ENCODE results near the gene FAAP100.

FAAP100 gene

GRCh38 chr17:81545160-81545949, 6.8 kb downstream of the FAAP100 start:
- DNase-seq = no peak
- H3K4me3 ChIP-seq (ENCODE audit: low read depth, low read length) = no peak overlapping the region
- no peaks in the 10 kb centered on the region for H3K27me3 ChIP-seq (replicated peaks)
- no peak overlapping the region for H3K27ac ChIP-seq
- in situ Hi-C loops (cut with HindIII; ENCODE audit: low pct_ligation_motif_present, low sequenced_read_pairs) = no loop called here
- no peak for TF ChIP-seq CTCF (IDR thresholded peaks at IDR 0.05; ENCODE audit: low read depth, low read length, missing control alignments)
- H3K36me3 ChIP-seq (replicated peaks) = peaks cover 57% of the 10 kb centered on the region

GRCh38 chr17:81544281-81544974, 7.7 kb downstream of the FAAP100 start:
- DNase-seq = no peak
- no peak overlapping the region for H3K4me3 ChIP-seq (ENCODE audit: low read depth, low read length)
- H3K27me3 ChIP-seq (replicated peaks) = no peaks in the 10 kb centered on the region
- peaks cover 64% of the 10 kb centered on the region for H3K36me3 ChIP-seq (replicated peaks)
- in situ Hi-C loops (cut with HindIII; ENCODE audit: low pct_ligation_motif_present, low sequenced_read_pairs) = no loop called here
- TF ChIP-seq CTCF (IDR thresholded peaks at IDR 0.05; ENCODE audit: low read depth, low read length, missing control alignments) = no peak
- H3K27ac ChIP-seq = no peak overlapping the region

- no peak overlapping the region for H3K4me3 ChIP-seq (ENCODE audit: low read depth, low read length)
- no peak for TF ChIP-seq CTCF (IDR thresholded peaks at IDR 0.05; ENCODE audit: low read depth, low read length, missing control alignments)
- H3K36me3 ChIP-seq (replicated peaks) = peaks cover 59% of the 10 kb centered on the region
- in situ Hi-C loops (cut with HindIII; ENCODE audit: low pct_ligation_motif_present, low sequenced_read_pairs) = no loop called here
- H3K27ac ChIP-seq = no peak overlapping the region
- DNase-seq = no peak
- no peaks in the 10 kb centered on the region for H3K27me3 ChIP-seq (replicated peaks)
These were observed 8.4 kb downstream of the FAAP100 start for GRCh38 chr17:81543756-81544155.

GRCh38 chr17:81543339-81543675, 8.8 kb downstream of the FAAP100 start:
- no peaks in the 10 kb centered on the region for H3K27me3 ChIP-seq (replicated peaks)
- peaks cover 59% of the 10 kb centered on the region for H3K36me3 ChIP-seq (replicated peaks)
- no peak for TF ChIP-seq CTCF (IDR thresholded peaks at IDR 0.05; ENCODE audit: low read depth, low read length, missing control alignments)
- no peak overlapping the region for H3K4me3 ChIP-seq (ENCODE audit: low read depth, low read length)
- no peak for DNase-seq
- H3K27ac ChIP-seq = no peak overlapping the region
- in situ Hi-C loops (cut with HindIII; ENCODE audit: low pct_ligation_motif_present, low sequenced_read_pairs) = no loop called here

GRCh38 chr17:81542431-81543338, 9.5 kb downstream of the FAAP100 start:
- in situ Hi-C loops (cut with HindIII; ENCODE audit: low pct_ligation_motif_present, low sequenced_read_pairs) = no loop called here
- no peak for TF ChIP-seq CTCF (IDR thresholded peaks at IDR 0.05; ENCODE audit: low read depth, low read length, missing control alignments)
- Histone ChIP-seq H3K27me3 (replicated peaks) (no peaks in the 10 kb centered on the region), H3K36me3 (replicated peaks) (peaks cover 54% of the 10 kb centered on the region), H3K4me3 (ENCODE audit: low read depth, low read length) (no peak overlapping the region), H3K27ac (no peak overlapping the region)
- no peak for DNase-seq

Measured in brain microvascular endothelial cell (primary cell).